HG03280 (cell line): ENCODE data around the gene USP30.
"Not testable (repeated sequence)": the region's sequence is repeated elsewhere in the genome, so short reads cannot be mapped to it uniquely, and the experiment has no call there.

ENCODE experiments used
- ATAC-seq: cut with Tn5 transposase; IDR thresholded peaks from one replicate; pipeline ENCODE4 v1.9.1; 2021; ENCODE audit warnings: mild to moderate bottlenecking, moderate library complexity; ENCODE audit not compliant: unreplicated experiment

USP30 gene

GRCh38 chr12:109052097-109052413 is 321 bp upstream of the USP30 start:
- no peak for ATAC-seq

- ATAC-seq, result peak; percentile 46
Measured at GRCh38 chr12:109053382-109054123, 1.2 kb downstream of the USP30 start.

GRCh38 chr12:109054124-109054513 is 1.7 kb downstream of the USP30 start:
- ATAC-seq, result not testable (repeated sequence)

- ATAC-seq, result no peak
Measured at GRCh38 chr12:109054520-109054919, 2.1 kb downstream of the USP30 start.

GRCh38 chr12:109056891-109057290 is 4.5 kb downstream of the USP30 start:
- ATAC-seq, result no peak

GRCh38 chr12:109057376-109057775 is 5.0 kb downstream of the USP30 start:
- ATAC-seq, result no peak

GRCh38 chr12:109058773-109059172 is 6.4 kb downstream of the USP30 start:
- no peak for ATAC-seq

- ATAC-seq, result no peak
Measured at GRCh38 chr12:109064143-109064542, 11.8 kb downstream of the USP30 start.

GRCh38 chr12:109065154-109065852 is 12.9 kb downstream of the USP30 start:
- no peak for ATAC-seq

GRCh38 chr12:109065853-109066193 is 13.4 kb downstream of the USP30 start:
- ATAC-seq, result no peak

- ATAC-seq, result no peak
Measured at GRCh38 chr12:109069307-109070271, 17.2 kb downstream of the USP30 start.

- no peak for ATAC-seq
Measured at GRCh38 chr12:109074866-109075265, 22.5 kb downstream of the USP30 start.

- no peak for ATAC-seq
Measured at GRCh38 chr12:109082751-109083150, 30.4 kb downstream of the USP30 start.

GRCh38 chr12:109084425-109084824 is 32.0 kb downstream of the USP30 start:
- ATAC-seq, result no peak

GRCh38 chr12:109085590-109085989 is 33.2 kb downstream of the USP30 start:
- no peak for ATAC-seq

GRCh38 chr12:109087250-109087649 is 34.9 kb downstream of the USP30 start:
- no peak for ATAC-seq

GRCh38 chr12:109088818-109089217 is 36.4 kb downstream of the USP30 start:
- ATAC-seq, result no peak

GRCh38 chr12:109089683-109090082 is 37.3 kb downstream of the USP30 start:
- no peak for ATAC-seq

- no peak for ATAC-seq
Measured at GRCh38 chr12:109092497-109093021, 40.2 kb downstream of the USP30 start.

- ATAC-seq, result peak; percentile 69
Measured at GRCh38 chr12:109093022-109093918, 40.9 kb downstream of the USP30 start, which contains the start of gene ALKBH2. Gene ALKBH2, minus strand, starts transcription at chr12:109093472. Its CDS starts 686 bp downstream, at chr12:109092786.
